Uterus (tissue), 2 donors: ENCODE results near the gene FBXO3.

ENCODE experiments used
- POLR2A ChIP-seq, 2 donors: fragments of 450-650 bp; IDR thresholded peaks; one replicate each; pipeline ENCODE4 v1.6.1; 2016; ENCODE audit warnings: antibody characterized with exemption in 2 of 2, mild to moderate bottlenecking in 1 of 2, moderate library complexity in 1 of 2
- TF ChIP-seq, protein P1 (sequence below), 4 experiments: fragments of 200-600 bp in 2 of 4; fragments of 450-650 bp in 2 of 4; sonication (generic) in 2 of 4; IDR thresholded peaks; one replicate each; pipeline ENCODE4 v1.5.1; 2016 to 2019; ENCODE audit warnings: antibody characterized with exemption in 4 of 4, mild to moderate bottlenecking in 2 of 4, moderate library complexity in 1 of 4

DNA sequence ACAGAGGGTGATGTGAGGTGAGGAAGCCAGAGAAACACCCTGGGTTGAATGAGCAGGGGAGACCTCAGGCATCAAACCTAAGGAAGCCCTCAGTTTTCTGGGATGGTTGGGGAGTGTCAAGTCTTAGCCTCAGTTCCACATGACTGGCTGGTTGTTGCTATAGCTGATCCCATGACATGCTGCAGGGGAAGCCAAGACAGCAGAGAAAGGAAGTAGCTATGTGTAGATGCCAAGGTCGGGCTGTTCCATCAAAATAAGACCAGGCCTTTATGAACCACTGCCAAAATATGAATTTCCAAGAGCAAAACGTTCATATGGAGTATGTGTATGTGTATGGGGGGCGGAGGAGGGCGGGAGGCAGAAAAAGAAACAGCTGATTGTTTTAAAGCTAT lies 49.7 kb downstream of the FBXO3 start:
- TF ChIP-seq POLR2A (IDR thresholded peaks at IDR 0.05): no peak
- TF ChIP-seq, protein P1, sequence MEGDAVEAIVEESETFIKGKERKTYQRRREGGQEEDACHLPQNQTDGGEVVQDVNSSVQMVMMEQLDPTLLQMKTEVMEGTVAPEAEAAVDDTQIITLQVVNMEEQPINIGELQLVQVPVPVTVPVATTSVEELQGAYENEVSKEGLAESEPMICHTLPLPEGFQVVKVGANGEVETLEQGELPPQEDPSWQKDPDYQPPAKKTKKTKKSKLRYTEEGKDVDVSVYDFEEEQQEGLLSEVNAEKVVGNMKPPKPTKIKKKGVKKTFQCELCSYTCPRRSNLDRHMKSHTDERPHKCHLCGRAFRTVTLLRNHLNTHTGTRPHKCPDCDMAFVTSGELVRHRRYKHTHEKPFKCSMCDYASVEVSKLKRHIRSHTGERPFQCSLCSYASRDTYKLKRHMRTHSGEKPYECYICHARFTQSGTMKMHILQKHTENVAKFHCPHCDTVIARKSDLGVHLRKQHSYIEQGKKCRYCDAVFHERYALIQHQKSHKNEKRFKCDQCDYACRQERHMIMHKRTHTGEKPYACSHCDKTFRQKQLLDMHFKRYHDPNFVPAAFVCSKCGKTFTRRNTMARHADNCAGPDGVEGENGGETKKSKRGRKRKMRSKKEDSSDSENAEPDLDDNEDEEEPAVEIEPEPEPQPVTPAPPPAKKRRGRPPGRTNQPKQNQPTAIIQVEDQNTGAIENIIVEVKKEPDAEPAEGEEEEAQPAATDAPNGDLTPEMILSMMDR (IDR thresholded peaks at IDR 0.05): no peak
